DOHH2 (cell line): ENCODE results near the gene UGT2B7.

Experiments used
- EZH2phosphoT487 ChIP-seq: fragments of 200-600 bp; sonication (generic); IDR thresholded peaks from 2 replicates; pipeline ENCODE4 v1.6.1; 2017; ENCODE audit warnings: borderline replicate concordance, mild to moderate bottlenecking, antibody characterized with exemption, low read length, moderate library complexity, mixed read lengths
- TF ChIP-seq, protein P1 (sequence below): fragments of 200-600 bp; sonication (generic); IDR thresholded peaks from one replicate; pipeline ENCODE4 v1.5.1; 2014; ENCODE audit warnings: antibody characterized with exemption, mild to moderate bottlenecking, low read depth, low read length; ENCODE audit not compliant: poor library complexity, severe bottlenecking

DNA sequence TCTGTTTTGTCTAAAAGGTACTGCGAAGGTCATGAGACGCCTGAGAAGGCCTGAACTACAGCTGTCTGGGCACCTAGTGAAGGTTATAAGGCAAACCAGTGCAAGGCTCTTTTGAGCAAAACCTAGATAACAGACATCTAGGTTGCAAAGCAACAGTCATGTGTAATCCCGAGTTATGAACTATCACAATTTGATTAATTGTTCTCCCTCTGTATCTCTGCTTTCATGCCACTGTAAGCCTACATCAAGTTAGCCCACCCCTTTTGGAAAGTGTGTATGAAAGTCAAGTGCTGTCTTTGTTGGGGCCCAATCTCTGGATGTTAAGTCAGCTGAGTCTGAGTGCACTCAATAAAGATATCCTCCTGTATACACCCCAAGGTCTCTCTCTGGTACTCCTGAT lies 31.9 kb upstream of the UGT2B7 start:
- TF ChIP-seq, protein P1, sequence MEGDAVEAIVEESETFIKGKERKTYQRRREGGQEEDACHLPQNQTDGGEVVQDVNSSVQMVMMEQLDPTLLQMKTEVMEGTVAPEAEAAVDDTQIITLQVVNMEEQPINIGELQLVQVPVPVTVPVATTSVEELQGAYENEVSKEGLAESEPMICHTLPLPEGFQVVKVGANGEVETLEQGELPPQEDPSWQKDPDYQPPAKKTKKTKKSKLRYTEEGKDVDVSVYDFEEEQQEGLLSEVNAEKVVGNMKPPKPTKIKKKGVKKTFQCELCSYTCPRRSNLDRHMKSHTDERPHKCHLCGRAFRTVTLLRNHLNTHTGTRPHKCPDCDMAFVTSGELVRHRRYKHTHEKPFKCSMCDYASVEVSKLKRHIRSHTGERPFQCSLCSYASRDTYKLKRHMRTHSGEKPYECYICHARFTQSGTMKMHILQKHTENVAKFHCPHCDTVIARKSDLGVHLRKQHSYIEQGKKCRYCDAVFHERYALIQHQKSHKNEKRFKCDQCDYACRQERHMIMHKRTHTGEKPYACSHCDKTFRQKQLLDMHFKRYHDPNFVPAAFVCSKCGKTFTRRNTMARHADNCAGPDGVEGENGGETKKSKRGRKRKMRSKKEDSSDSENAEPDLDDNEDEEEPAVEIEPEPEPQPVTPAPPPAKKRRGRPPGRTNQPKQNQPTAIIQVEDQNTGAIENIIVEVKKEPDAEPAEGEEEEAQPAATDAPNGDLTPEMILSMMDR, result no peak
- TF ChIP-seq EZH2phosphoT487, result no peak
